Thoracic aorta (tissue), 2 donors: Measurements from ENCODE around the gene CDKAL1. TPM values are rescaled to one million over a fixed set of nuclear protein-coding genes. Genes with fewer than 3 reads are reported as not detected.
A peak's percentile ranks its signal among the peaks of the same experiment; 100 is the strongest.

Experiments used
- ATAC-seq: fragments of 150-250 bp; one replicate; pipeline ENCODE4 v1.8.0; 2017; ENCODE audit warnings: low read depth; ENCODE audit not compliant: insufficient number of reproducible peaks, low FRiP score
- DNase-seq: peaks from one replicate; pipeline ENCODE4 v3.0.0-alpha.2; 2020; ENCODE audit warnings: low spot score
- H3K27ac ChIP-seq, 2 donors: fragments of 200-600 bp; sonication (generic); 1 replicate in 1 of 2; 2 replicates in 1 of 2; pipeline ENCODE4 v1.5.1; 2016; ENCODE audit warnings: mild to moderate bottlenecking in 2 of 2, moderate library complexity in 2 of 2
- H3K27me3 ChIP-seq: fragments of 200-600 bp; sonication (generic); replicated peaks from 2 replicates; pipeline ENCODE4 v1.6.0; 2016; ENCODE audit warnings: mild to moderate bottlenecking; ENCODE audit not compliant: insufficient read depth
- H3K36me3 ChIP-seq: fragments of 200-600 bp; sonication (generic); one replicate; pipeline ENCODE4 v1.5.1; 2016
- H3K4me1 ChIP-seq, 2 donors: fragments of 200-600 bp; sonication (generic); 1 replicate in 1 of 2; 2 replicates in 1 of 2; pipeline versions ENCODE4 v1.5.1 to v1.6.0; 2016; ENCODE audit warnings: low read depth in 2 of 2, mild to moderate bottlenecking in 1 of 2; ENCODE audit not compliant: control insufficient read depth in 1 of 2
- H3K4me3 ChIP-seq: fragments of 200-600 bp; sonication (generic); 2 replicates; pipeline ENCODE4 v1.5.1; 2016; ENCODE audit warnings: mild to moderate bottlenecking
- H3K9me3 ChIP-seq: fragments of 200-600 bp; sonication (generic); 2 replicates; pipeline ENCODE4 v1.5.1; 2016
- total RNA-seq, 2 donors: library from RNA; depleted of rRNA; stranded (reverse); fragments of >200 nt; gene quantifications; one replicate each; pipeline versions ENCODE4 v1.1.0 to v1.2.3, GENCODE V29; 2016
- TF ChIP-seq, protein P1 (sequence below): fragments of 200-600 bp; sonication (generic); IDR thresholded peaks from one replicate; pipeline ENCODE4 v1.5.1; 2019; ENCODE audit warnings: antibody characterized with exemption

Gene CDKAL1
- total RNA-seq, 2 donors from 2014 or later, result 8.5 to 14.6 TPM

DNA sequence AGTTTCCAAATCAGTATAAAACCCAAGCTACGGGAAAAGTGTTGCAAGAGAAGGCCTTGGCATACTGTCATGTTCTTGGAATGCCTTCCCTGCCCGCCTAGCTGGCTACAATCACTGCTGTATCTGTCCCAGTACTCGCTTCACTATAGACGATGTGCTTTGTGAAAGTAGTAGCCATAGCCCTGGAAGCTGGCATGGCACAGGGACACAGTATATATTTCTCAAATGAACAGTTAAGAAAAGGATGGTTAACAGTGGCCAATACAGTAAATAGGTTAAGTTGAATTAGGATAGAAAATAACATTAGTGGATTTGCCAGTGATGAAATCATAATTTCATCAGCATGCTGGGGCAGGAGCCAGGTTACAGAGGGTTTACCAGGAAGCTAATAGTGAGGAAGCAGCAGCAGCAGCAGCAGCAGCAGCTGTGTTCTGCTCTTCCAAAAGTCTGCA lies 499.3 kb downstream of the CDKAL1 start:
- peaks cover 0 to 20% of the 10 kb centered on the region in 2 donors for H3K4me1 ChIP-seq
- peak overlapping the region; percentile 42 to 54 for H3K27ac ChIP-seq
- ATAC-seq, result no peak
- H3K4me3 ChIP-seq, result peak overlapping the region; percentile 55
- H3K27me3 ChIP-seq, result no peaks in the 10 kb centered on the region
- TF ChIP-seq, protein P1, sequence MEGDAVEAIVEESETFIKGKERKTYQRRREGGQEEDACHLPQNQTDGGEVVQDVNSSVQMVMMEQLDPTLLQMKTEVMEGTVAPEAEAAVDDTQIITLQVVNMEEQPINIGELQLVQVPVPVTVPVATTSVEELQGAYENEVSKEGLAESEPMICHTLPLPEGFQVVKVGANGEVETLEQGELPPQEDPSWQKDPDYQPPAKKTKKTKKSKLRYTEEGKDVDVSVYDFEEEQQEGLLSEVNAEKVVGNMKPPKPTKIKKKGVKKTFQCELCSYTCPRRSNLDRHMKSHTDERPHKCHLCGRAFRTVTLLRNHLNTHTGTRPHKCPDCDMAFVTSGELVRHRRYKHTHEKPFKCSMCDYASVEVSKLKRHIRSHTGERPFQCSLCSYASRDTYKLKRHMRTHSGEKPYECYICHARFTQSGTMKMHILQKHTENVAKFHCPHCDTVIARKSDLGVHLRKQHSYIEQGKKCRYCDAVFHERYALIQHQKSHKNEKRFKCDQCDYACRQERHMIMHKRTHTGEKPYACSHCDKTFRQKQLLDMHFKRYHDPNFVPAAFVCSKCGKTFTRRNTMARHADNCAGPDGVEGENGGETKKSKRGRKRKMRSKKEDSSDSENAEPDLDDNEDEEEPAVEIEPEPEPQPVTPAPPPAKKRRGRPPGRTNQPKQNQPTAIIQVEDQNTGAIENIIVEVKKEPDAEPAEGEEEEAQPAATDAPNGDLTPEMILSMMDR, result no peak
- no peaks in the 10 kb centered on the region for H3K36me3 ChIP-seq
- H3K9me3 ChIP-seq, result no peaks in the 10 kb centered on the region
- peak; percentile 2 for DNase-seq

DNA sequence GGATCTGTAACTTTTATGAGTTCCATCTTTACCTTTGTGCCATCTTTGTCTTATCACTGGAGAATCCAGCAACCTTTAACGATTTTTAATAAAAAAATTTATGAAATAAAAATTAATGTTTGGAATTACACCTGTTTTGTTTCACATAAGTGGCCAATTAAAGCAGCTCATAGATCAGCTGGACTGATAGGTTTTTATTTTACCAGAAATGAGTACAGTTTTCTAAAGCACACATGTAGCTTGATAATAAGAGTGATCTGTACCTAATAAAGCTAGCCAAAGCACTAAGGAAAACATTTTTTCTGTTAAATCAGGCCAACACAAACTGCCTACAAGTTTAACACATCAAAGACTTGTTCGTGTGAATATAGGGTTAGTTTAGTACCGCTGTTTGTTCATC lies 500.1 kb downstream of the CDKAL1 start:
- ATAC-seq, result no peak
- TF ChIP-seq, protein P1, result no peak

DNA sequence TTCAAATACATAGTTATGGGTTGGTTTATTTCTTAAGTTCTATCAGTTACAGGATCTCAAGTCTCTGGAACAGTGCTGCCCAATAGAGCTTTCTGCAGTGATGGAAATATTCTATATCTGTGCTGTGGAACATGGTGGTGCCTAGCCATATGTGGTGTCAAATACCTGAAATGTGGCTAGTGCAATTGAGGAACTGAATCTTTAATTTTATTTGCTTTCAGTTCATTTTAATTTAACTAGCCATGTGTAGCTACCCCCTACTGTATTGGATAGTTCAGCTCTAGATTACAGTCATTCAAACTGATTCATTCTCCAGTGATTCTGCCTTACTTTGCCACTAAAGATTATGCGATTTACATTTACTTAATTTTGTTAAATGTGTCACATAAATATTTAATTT lies 503.2 kb downstream of the CDKAL1 start:
- TF ChIP-seq, protein P1, result no peak
- H3K27me3 ChIP-seq, result no peaks in the 10 kb centered on the region
- H3K4me3 ChIP-seq, result no peak overlapping the region
- no peak overlapping the region for H3K27ac ChIP-seq
- ATAC-seq, result no peak
- peaks cover 0 to 20% of the 10 kb centered on the region in 2 donors for H3K4me1 ChIP-seq
- no peaks in the 10 kb centered on the region for H3K36me3 ChIP-seq
- H3K9me3 ChIP-seq, result no peaks in the 10 kb centered on the region
- no peak for DNase-seq

More for the DNA sequence above, 500.1 kb downstream of the CDKAL1 start:
- Histone ChIP-seq H3K27ac (peak overlapping the region in 1 of 2 donors; percentile 42), H3K27me3 (no peaks in the 10 kb centered on the region), H3K4me1 (peaks cover 0 to 20% of the 10 kb centered on the region in 2 donors), H3K4me3 (no peak overlapping the region), H3K36me3 (no peaks in the 10 kb centered on the region), H3K9me3 (no peaks in the 10 kb centered on the region)
- DNase-seq, result no peak

DNA sequence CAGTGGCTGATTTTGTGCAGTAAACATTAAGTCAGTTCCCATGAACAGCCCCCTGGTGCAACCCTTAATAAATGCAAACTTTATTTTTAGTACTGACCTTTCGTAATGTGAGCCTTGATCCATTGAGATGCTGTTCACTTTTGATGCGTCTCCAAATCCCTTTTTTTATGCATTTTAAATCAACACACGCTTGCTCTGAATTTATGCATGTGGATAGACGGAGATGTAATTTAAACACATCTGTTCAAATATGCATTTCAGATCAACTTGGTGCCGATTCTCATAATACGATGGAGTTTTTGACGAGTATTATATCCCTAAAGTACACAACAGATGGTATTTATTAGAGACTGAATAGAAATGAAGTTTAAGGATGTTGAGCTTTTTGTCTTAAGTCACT lies 505.7 kb downstream of the CDKAL1 start:
- no peaks in the 10 kb centered on the region for H3K9me3 ChIP-seq
- no peak overlapping the region for H3K4me3 ChIP-seq
- DNase-seq (no peak), ATAC-seq (no peak)
- H3K4me1 ChIP-seq, result no peaks in the 10 kb centered on the region
- TF ChIP-seq, protein P1, result no peak
- H3K27me3 ChIP-seq, result no peaks in the 10 kb centered on the region
- H3K36me3 ChIP-seq, result no peaks in the 10 kb centered on the region
- no peak overlapping the region for H3K27ac ChIP-seq

DNA sequence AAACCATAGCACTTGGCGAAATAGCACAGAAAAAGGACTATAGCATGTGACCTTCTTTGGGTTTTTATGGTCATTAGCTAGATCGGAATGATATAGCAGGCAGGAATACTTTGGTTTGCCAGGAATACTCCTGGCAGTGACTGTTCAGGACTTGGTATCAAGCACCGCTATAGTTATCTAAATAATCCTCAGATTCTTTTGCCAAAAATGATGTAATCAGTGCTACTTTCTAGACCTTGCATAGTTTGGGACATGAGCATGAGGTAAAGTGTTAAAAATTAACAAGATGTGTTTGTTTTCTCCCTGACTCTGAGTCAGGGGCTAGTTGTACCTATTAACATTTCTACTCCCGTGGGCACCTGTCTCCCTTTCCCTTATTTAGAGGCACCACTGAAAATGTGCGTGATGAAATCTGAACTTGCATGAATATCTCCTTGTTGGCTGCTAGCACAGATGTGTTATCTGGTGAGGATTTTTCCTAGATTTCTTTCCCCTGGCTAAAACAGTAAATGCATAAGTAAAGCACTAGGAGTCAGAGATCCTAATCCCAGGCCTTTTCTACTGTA lies 511.0 kb downstream of the CDKAL1 start:
- TF ChIP-seq, protein P1, result no peak
- Histone ChIP-seq H3K27me3 (no peaks in the 10 kb centered on the region), H3K4me3 (no peak overlapping the region), H3K36me3 (no peaks in the 10 kb centered on the region), H3K4me1 (no peaks in the 10 kb centered on the region), H3K9me3 (no peaks in the 10 kb centered on the region), H3K27ac (no peak overlapping the region)
- DNase-seq (no peak), ATAC-seq (no peak)
